ENCODE results near the gene DDR1. TPM values are rescaled to one million over a fixed set of nuclear protein-coding genes. Genes with fewer than 3 reads are reported as not detected.
"Not testable (repeated sequence)": the region's sequence is repeated elsewhere in the genome, so short reads cannot be mapped to it uniquely, and the experiment has no call there.

DDR1 gene
- total RNA-seq, 4 donors from 2014 or later, result 149 to 322 (median 230) TPM

GRCh38 chr6:30902709-30903108 lies 18.4 kb downstream of the DDR1 start:
- Histone ChIP-seq H3K36me3 (peaks cover 0 to 16% (median 3%) of the 10 kb centered on the region in 4 donors), H3K4me1 (peaks cover 0 to 9% (median 3%) of the 10 kb centered on the region in 4 donors), H3K27ac (no peak overlapping the region), H3K27me3 (no peaks in the 10 kb centered on the region), H3K4me3 (no peak overlapping the region), H3K9me3 (no peaks in the 10 kb centered on the region)
- intact Hi-C loops (cut with DNase I; ENCODE audit: low total_unique reads) (no loop called here), in situ Hi-C loops (cut with MboI; ENCODE audit: low pct_ligation_motif_present in 1 of 4, low pct_unique_long_range_greater_than_20kb in 1 of 4, low sequenced_read_pairs in 3 of 4) (no loop called here)
- TF ChIP-seq POLR2A (IDR thresholded peaks at IDR 0.05), result no peak
- no peak for TF ChIP-seq POLR2AphosphoS5 (IDR thresholded peaks at IDR 0.05)
- WGBS, 2 donors (ENCODE audit: low coverage in 1 of 2), result 25 to 40% methylated on average over 4 to 5 of the region's 5 CpGs
- DNase-seq, result no peak

DNA sequence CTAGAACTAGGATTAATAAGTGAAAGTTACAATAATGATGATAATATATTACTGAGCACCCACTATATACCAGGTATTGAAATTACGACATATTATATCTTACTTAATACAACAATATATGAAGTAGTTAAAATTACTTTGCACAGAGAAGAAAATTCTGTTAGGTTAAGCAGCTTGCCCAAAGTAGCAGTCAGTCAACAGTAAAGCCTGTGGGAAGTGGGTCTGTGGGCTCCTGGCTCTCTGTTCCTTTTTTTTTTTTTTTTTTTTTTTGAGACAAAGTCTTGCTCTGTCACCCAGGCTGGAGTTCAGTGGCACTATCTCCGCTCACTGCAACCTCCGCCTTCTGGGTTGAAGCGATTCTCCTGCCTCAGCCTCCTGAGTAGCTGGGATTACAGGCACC lies 18.9 kb downstream of the DDR1 start:
- H3K27me3 ChIP-seq, result no peaks in the 10 kb centered on the region
- in situ Hi-C loops (cut with MboI; ENCODE audit: low pct_ligation_motif_present in 1 of 4, low pct_unique_long_range_greater_than_20kb in 1 of 4, low sequenced_read_pairs in 3 of 4), result no loop called here
- H3K27ac ChIP-seq, result no peak overlapping the region
- WGBS, 2 donors (ENCODE audit: low coverage in 1 of 2), result 77 to 94% methylated on average over 1 to 4 of the region's 4 CpGs
- DNase-seq, result no peak
- no peak overlapping the region for H3K4me3 ChIP-seq
- no peaks in the 10 kb centered on the region for H3K9me3 ChIP-seq
- peaks cover 0 to 9% (median 3%) of the 10 kb centered on the region in 4 donors for H3K4me1 ChIP-seq
- TF ChIP-seq POLR2A (IDR thresholded peaks at IDR 0.05) (no peak), CTCF (IDR thresholded peaks at IDR 0.05) (no peak), EP300 (IDR thresholded peaks at IDR 0.05; ENCODE audit: low read depth) (no peak), POLR2AphosphoS5 (IDR thresholded peaks at IDR 0.05) (no peak)
- intact Hi-C loops (cut with DNase I; ENCODE audit: low total_unique reads), result no loop called here
- peaks cover 0 to 11% (median 3%) of the 10 kb centered on the region in 4 donors for H3K36me3 ChIP-seq

GRCh38 chr6:30907290-30907757 lies 23.0 kb downstream of the DDR1 start:
- intact Hi-C loops (cut with DNase I; ENCODE audit: low total_unique reads); H3K9me3 ChIP-seq; H3K27me3 ChIP-seq; H3K36me3 ChIP-seq; in situ Hi-C loops (cut with MboI; ENCODE audit: low pct_ligation_motif_present in 1 of 4, low pct_unique_long_range_greater_than_20kb in 1 of 4, low sequenced_read_pairs in 3 of 4): not testable (repeated sequence)
- WGBS, 2 donors (ENCODE audit: low coverage in 1 of 2), result 18 to 39% methylated on average over 8 to 16 of the region's 16 CpGs
- H3K4me3 ChIP-seq, result peak overlapping the region; percentile 16 to 99 (median 62)
- peaks cover 9 to 20% (median 12%) of the 10 kb centered on the region in 4 donors for H3K4me1 ChIP-seq
- peak; percentile 47 for DNase-seq
- H3K27ac ChIP-seq, result peak overlapping the region; percentile 49 to 76 (median 72)

DNA sequence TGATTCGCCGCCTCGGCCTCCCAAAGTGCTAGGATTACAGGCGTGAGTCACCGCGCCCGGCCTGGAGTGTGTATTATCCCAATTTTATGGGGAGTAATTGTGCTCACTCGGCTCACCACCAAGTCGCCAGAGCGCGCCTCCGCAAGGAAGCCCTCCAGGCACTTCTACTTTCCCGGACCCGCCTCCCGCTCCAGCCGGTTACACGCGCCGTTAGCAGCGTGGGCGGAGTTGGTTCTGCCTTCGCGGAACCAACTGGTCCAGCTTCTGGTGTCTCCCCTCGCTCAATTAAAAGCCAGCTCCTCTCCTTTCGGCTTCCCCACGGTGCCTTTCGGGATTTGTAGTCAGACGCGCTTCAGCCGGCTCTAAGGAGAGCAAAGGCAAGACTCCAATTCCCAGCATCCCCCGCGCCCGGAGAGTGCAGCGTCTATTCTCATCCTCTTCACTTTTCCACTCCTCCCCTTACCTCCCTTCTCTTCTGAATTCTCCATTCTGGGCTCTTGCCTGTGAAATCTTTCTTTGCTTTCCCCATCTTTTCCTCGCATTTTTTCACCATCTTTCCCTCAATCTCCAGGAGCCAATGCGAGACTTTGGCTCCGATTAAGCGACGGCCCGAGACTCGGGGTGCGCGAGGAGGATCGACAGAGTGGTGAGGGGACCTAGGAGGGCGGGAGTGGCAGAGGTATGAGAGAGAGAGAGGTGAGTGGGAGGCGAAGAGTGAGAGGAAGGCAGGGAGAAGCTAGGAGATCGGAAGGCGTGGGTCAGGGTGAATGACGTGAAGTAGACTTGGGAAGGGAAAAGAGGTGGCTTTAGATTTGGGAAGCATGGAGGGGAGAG lies 23.7 kb downstream of the DDR1 start, which contains the start of gene GTF2H4:
GTF2H4 (plus strand) TSS at position 450 of the 834 bp plus-strand sequence.
- peaks cover 9 to 20% (median 12%) of the 10 kb centered on the region in 4 donors for H3K4me1 ChIP-seq
- TF ChIP-seq EP300 (IDR thresholded peaks at IDR 0.05; ENCODE audit: low read depth), result no peak
- TF ChIP-seq CTCF (IDR thresholded peaks at IDR 0.05), result peak in 1 of 5 experiments; percentile 14
- no peak for TF ChIP-seq POLR2A (IDR thresholded peaks at IDR 0.05)
- TF ChIP-seq POLR2AphosphoS5 (IDR thresholded peaks at IDR 0.05), result peak in 2 of 3 donors; percentile 34 to 70
- peak; percentile 97 for DNase-seq
- peak within 1 kb of the TSS; percentile 67 to 76 (median 74) for H3K27ac ChIP-seq
- intact Hi-C loops (cut with DNase I; ENCODE audit: low total_unique reads), result no loop called here
- peak within 1 kb of the TSS; percentile 60 to 99 (median 68) for H3K4me3 ChIP-seq
- in situ Hi-C loops (cut with MboI; ENCODE audit: low pct_ligation_motif_present in 1 of 4, low pct_unique_long_range_greater_than_20kb in 1 of 4, low sequenced_read_pairs in 3 of 4), result no loop called here
- WGBS, 2 donors (ENCODE audit: low coverage in 1 of 2), result 1% methylated on average over 47 of the region's 49 CpGs; no CpG with 5 or more reads in 1 of the 2 donors
- no peaks in the 10 kb centered on the region for H3K9me3 ChIP-seq
- no peaks in the 10 kb centered on the region for H3K27me3 ChIP-seq
- peaks cover 0 to 4% (median 0%) of the 10 kb centered on the region in 4 donors for H3K36me3 ChIP-seq

GRCh38 chr6:30908700-30909099 lies 24.4 kb downstream of the DDR1 start:
- Histone ChIP-seq H3K36me3 (peaks cover 0 to 4% (median 0%) of the 10 kb centered on the region in 4 donors), H3K27ac (peak overlapping the region in 3 of 4 donors; percentile 63 to 76 (median 76)), H3K4me3 (peak overlapping the region; percentile 60 to 99 (median 68)), H3K4me1 (peaks cover 9 to 27% (median 17%) of the 10 kb centered on the region in 4 donors), H3K9me3 (no peaks in the 10 kb centered on the region), H3K27me3 (no peaks in the 10 kb centered on the region)
- in situ Hi-C loops (cut with MboI; ENCODE audit: low pct_ligation_motif_present in 1 of 4, low pct_unique_long_range_greater_than_20kb in 1 of 4, low sequenced_read_pairs in 3 of 4) (no loop called here), intact Hi-C loops (cut with DNase I; ENCODE audit: low total_unique reads) (no loop called here)
- no peak for DNase-seq
- no peak for TF ChIP-seq POLR2AphosphoS5 (IDR thresholded peaks at IDR 0.05)
- no peak for TF ChIP-seq CTCF (IDR thresholded peaks at IDR 0.05)
- 25% methylated on average over 2 of the region's 2 CpGs; no CpG with 5 or more reads in 1 of the 2 donors for WGBS, 2 donors (ENCODE audit: low coverage in 1 of 2)

- H3K36me3 ChIP-seq; H3K27me3 ChIP-seq; DNase-seq; H3K4me3 ChIP-seq; H3K9me3 ChIP-seq; intact Hi-C loops (cut with DNase I; ENCODE audit: low total_unique reads); H3K27ac ChIP-seq: not testable (repeated sequence)
- in situ Hi-C loops (cut with MboI; ENCODE audit: low pct_ligation_motif_present in 1 of 4, low pct_unique_long_range_greater_than_20kb in 1 of 4, low sequenced_read_pairs in 3 of 4), result loop anchor here in 1 of 4 donors (10.0 kb wide), 1 partner anchor 164 kb away; no protein-coding TSS in a partner anchor
- 80 to 89% methylated on average over 2 to 10 of the region's 12 CpGs for WGBS, 2 donors (ENCODE audit: low coverage in 1 of 2)
- H3K4me1 ChIP-seq, result peaks cover 17 to 41% (median 28%) of the 10 kb centered on the region in 4 donors
Measured at GRCh38 chr6:30910473-30910872, 26.2 kb downstream of the DDR1 start.
